Activated naive CD4-positive, alpha-beta T cell treated with anti-CD3 and anti-CD28 coated beads, Interleukin-2, amount 50 U/mL, for 72 hours (primary cell): ENCODE measurements around the gene ARHGAP6. TPM values are rescaled to one million over a fixed set of nuclear protein-coding genes. Genes with fewer than 3 reads are reported as not detected.
"Not testable (repeated sequence)": the region's sequence is repeated elsewhere in the genome, so short reads cannot be mapped to it uniquely, and the experiment has no call there.

Experiments used
- ATAC-seq, 2 donors: fragments of 150-1000 bp; cut with Tn5 transposase; 2 replicates each; pipeline ENCODE4 v1.10.0; 2021; ENCODE audit warnings: mild to moderate bottlenecking in 2 of 2, moderate library complexity in 2 of 2
- DNase-seq, 2 donors: peaks; one replicate each; pipeline ENCODE4 v3.0.0; 2021 to 2022; ENCODE audit warnings: low spot score in 2 of 2
- H3K27ac Mint-ChIP-seq, 2 donors: one replicate each; pipeline ENCODE4 v1.8.0; 2022; ENCODE audit warnings: mild to moderate bottlenecking in 2 of 2, mixed read lengths in 2 of 2
- H3K36me3 Mint-ChIP-seq, 2 donors: one replicate each; pipeline ENCODE4 v1.8.0; 2022; ENCODE audit warnings: mixed read lengths in 2 of 2
- H3K9me3 Mint-ChIP-seq, 2 donors: one replicate each; pipeline ENCODE4 v1.8.0; 2022; ENCODE audit warnings: mixed read lengths in 2 of 2
- total RNA-seq, 2 donors: library from RNA; stranded (reverse); gene quantifications; one replicate each; pipeline ENCODE4 v1.2.3, GENCODE V29; 2022

Gene ARHGAP6
- total RNA-seq, 2 donors from 2014 or later: not detected

- no peak overlapping the region for H3K27ac Mint-ChIP-seq
- no peak for DNase-seq
- H3K9me3 Mint-ChIP-seq: no peaks in the 10 kb centered on the region
- ATAC-seq: peak in 1 of 2 donors; percentile 26
- H3K36me3 Mint-ChIP-seq: no peaks in the 10 kb centered on the region
Observed at GRCh38 chrX:11664211-11665167, 1.2 kb downstream of the ARHGAP6 start.

- H3K27ac Mint-ChIP-seq: no peak overlapping the region
Observed at GRCh38 chrX:11663875-11664210, 1.9 kb downstream of the ARHGAP6 start.

GRCh38 chrX:11655282-11656015 lies 10.3 kb downstream of the ARHGAP6 start:
- Mint-ChIP-seq H3K27ac (no peak overlapping the region), H3K9me3 (no peaks in the 10 kb centered on the region), H3K36me3 (no peaks in the 10 kb centered on the region)
- no peak for ATAC-seq
- no peak for DNase-seq

More at GRCh38 chrX:11663875-11664210, 1.9 kb downstream of the ARHGAP6 start:
- no peak for DNase-seq
- H3K36me3 Mint-ChIP-seq: no peaks in the 10 kb centered on the region
- no peak for ATAC-seq
- H3K9me3 Mint-ChIP-seq: no peaks in the 10 kb centered on the region

GRCh38 chrX:11648705-11649519 lies 16.8 kb downstream of the ARHGAP6 start:
- no peak for DNase-seq
- no peaks in the 10 kb centered on the region for H3K9me3 Mint-ChIP-seq

GRCh38 chrX:11647138-11647537 lies 18.6 kb downstream of the ARHGAP6 start:
- ATAC-seq: no peak
- H3K9me3 Mint-ChIP-seq: no peaks in the 10 kb centered on the region

More at GRCh38 chrX:11648705-11649519, 16.8 kb downstream of the ARHGAP6 start:
- no peak for ATAC-seq
- Mint-ChIP-seq H3K36me3 (no peaks in the 10 kb centered on the region), H3K27ac (no peak overlapping the region)

GRCh38 chrX:11641349-11642065 lies 24.2 kb downstream of the ARHGAP6 start:
- no peak for ATAC-seq
- H3K9me3 Mint-ChIP-seq: no peaks in the 10 kb centered on the region
- H3K36me3 Mint-ChIP-seq: no peaks in the 10 kb centered on the region
- no peak for DNase-seq
- no peak overlapping the region for H3K27ac Mint-ChIP-seq

More at GRCh38 chrX:11647138-11647537, 18.6 kb downstream of the ARHGAP6 start:
- H3K36me3 Mint-ChIP-seq: no peaks in the 10 kb centered on the region
- H3K27ac Mint-ChIP-seq: no peak overlapping the region
- no peak for DNase-seq

- no peaks in the 10 kb centered on the region for H3K36me3 Mint-ChIP-seq
- H3K9me3 Mint-ChIP-seq: no peaks in the 10 kb centered on the region
- ATAC-seq: no peak
- DNase-seq: no peak
- H3K27ac Mint-ChIP-seq: no peak overlapping the region
Observed at GRCh38 chrX:11640089-11640488, 25.6 kb downstream of the ARHGAP6 start.

GRCh38 chrX:11632732-11633131 lies 33.0 kb downstream of the ARHGAP6 start:
- H3K36me3 Mint-ChIP-seq: no peaks in the 10 kb centered on the region
- no peak overlapping the region for H3K27ac Mint-ChIP-seq
- ATAC-seq: no peak
- H3K9me3 Mint-ChIP-seq: no peaks in the 10 kb centered on the region
- no peak for DNase-seq

- Mint-ChIP-seq H3K27ac (no peak overlapping the region), H3K9me3 (peaks cover 0 to 3% of the 10 kb centered on the region in 2 donors), H3K36me3 (no peaks in the 10 kb centered on the region)
- ATAC-seq (no peak), DNase-seq (no peak)
Observed at GRCh38 chrX:11629593-11630211, 36.0 kb downstream of the ARHGAP6 start.

GRCh38 chrX:11628399-11628798 lies 37.3 kb downstream of the ARHGAP6 start:
- H3K36me3 Mint-ChIP-seq: no peaks in the 10 kb centered on the region
- H3K9me3 Mint-ChIP-seq: peaks cover 0 to 3% of the 10 kb centered on the region in 2 donors
- ATAC-seq (no peak), DNase-seq (no peak)
- H3K27ac Mint-ChIP-seq: no peak overlapping the region

GRCh38 chrX:11626351-11626750 lies 39.4 kb downstream of the ARHGAP6 start:
- Mint-ChIP-seq H3K36me3 (no peaks in the 10 kb centered on the region), H3K9me3 (peaks cover 0 to 3% of the 10 kb centered on the region in 2 donors), H3K27ac (no peak overlapping the region)
- ATAC-seq (no peak), DNase-seq (no peak)

- ATAC-seq (no peak), DNase-seq (no peak)
- no peaks in the 10 kb centered on the region for H3K36me3 Mint-ChIP-seq
- H3K9me3 Mint-ChIP-seq: no peaks in the 10 kb centered on the region
- no peak overlapping the region for H3K27ac Mint-ChIP-seq
Observed at GRCh38 chrX:11619441-11619840, 46.3 kb downstream of the ARHGAP6 start.

- ATAC-seq, H3K36me3 Mint-ChIP-seq, DNase-seq, H3K27ac Mint-ChIP-seq, H3K9me3 Mint-ChIP-seq: not testable (repeated sequence)
Observed at GRCh38 chrX:11614253-11614652, 51.5 kb downstream of the ARHGAP6 start.

- no peaks in the 10 kb centered on the region for H3K9me3 Mint-ChIP-seq
- ATAC-seq: no peak
- DNase-seq: no peak
- H3K36me3 Mint-ChIP-seq: no peaks in the 10 kb centered on the region
- no peak overlapping the region for H3K27ac Mint-ChIP-seq
Observed at GRCh38 chrX:11611965-11612364, 53.8 kb downstream of the ARHGAP6 start.

- ATAC-seq: no peak
- no peak for DNase-seq
- no peaks in the 10 kb centered on the region for H3K36me3 Mint-ChIP-seq
- no peaks in the 10 kb centered on the region for H3K9me3 Mint-ChIP-seq
- no peak overlapping the region for H3K27ac Mint-ChIP-seq
Observed at GRCh38 chrX:11611161-11611560, 54.6 kb downstream of the ARHGAP6 start.

- H3K9me3 Mint-ChIP-seq: no peaks in the 10 kb centered on the region
- H3K27ac Mint-ChIP-seq: no peak overlapping the region
- no peak for ATAC-seq
- H3K36me3 Mint-ChIP-seq: no peaks in the 10 kb centered on the region
- no peak for DNase-seq
Observed at GRCh38 chrX:11609109-11609508, 56.6 kb downstream of the ARHGAP6 start.
